ENCODE measurements around the gene CDKL1. TPM values are rescaled to one million over a fixed set of nuclear protein-coding genes. Genes with fewer than 3 reads are reported as not detected.

CDKL1 gene
- total RNA-seq, 2 experiments from 2014 or later = 2.4 to 2.8 TPM

GRCh38 chr14:50387548-50387947 is 9.1 kb downstream of the CDKL1 start:
- Histone ChIP-seq H3K9me3 (ENCODE audit: control insufficient read depth in 1 of 2, insufficient read depth in 1 of 2, low read length in 2 of 2) (no peaks in the 10 kb centered on the region), H3K4me1 (ENCODE audit: insufficient read depth, low read length) (no peaks in the 10 kb centered on the region), H3K27me3 (ENCODE audit: control insufficient read depth in 1 of 2, insufficient read depth in 2 of 2, low read length in 2 of 2) (no peaks in the 10 kb centered on the region), H3K27ac (ENCODE audit: low read depth in 1 of 2, low read length in 2 of 2) (no peak overlapping the region), H3K36me3 (ENCODE audit: insufficient read depth, low read length) (no peaks in the 10 kb centered on the region), H3K4me3 (ENCODE audit: low read length) (no peak overlapping the region)
- no peak for TF ChIP-seq CTCF (IDR thresholded peaks at IDR 0.05)
- Mint-ChIP-seq H3K36me3 (ENCODE audit: low read depth) (no peaks in the 10 kb centered on the region), H3K27me3 (no peaks in the 10 kb centered on the region), H3K4me1 (ENCODE audit: low read depth) (no peaks in the 10 kb centered on the region), H3K27ac (no peak overlapping the region), H3K4me3 (no peak overlapping the region), H3K9me3 (no peaks in the 10 kb centered on the region)
- CTCF ChIA-PET = no interaction called here
- POLR2A ChIA-PET = no interaction called here
- DNase-seq (no peak), ATAC-seq (ENCODE audit: poor library complexity) (no peak)
- intact Hi-C loops (cut with DNase I, micrococcal nuclease) = no loop called here

GRCh38 chr14:50383618-50384225 is 13.0 kb downstream of the CDKL1 start:
- H3K9me3 Mint-ChIP-seq = no peaks in the 10 kb centered on the region
- POLR2A ChIA-PET = no interaction called here
- Histone ChIP-seq H3K4me1 (ENCODE audit: insufficient read depth, low read length) (no peaks in the 10 kb centered on the region), H3K27ac (ENCODE audit: low read depth in 1 of 2, low read length in 2 of 2) (no peak overlapping the region), H3K9me3 (ENCODE audit: control insufficient read depth in 1 of 2, insufficient read depth in 1 of 2, low read length in 2 of 2) (no peaks in the 10 kb centered on the region), H3K4me3 (ENCODE audit: low read length) (no peak overlapping the region), H3K27me3 (ENCODE audit: control insufficient read depth in 1 of 2, insufficient read depth in 2 of 2, low read length in 2 of 2) (no peaks in the 10 kb centered on the region), H3K36me3 (ENCODE audit: insufficient read depth, low read length) (no peaks in the 10 kb centered on the region)
- DNase-seq = no peak
- H3K4me1 Mint-ChIP-seq (ENCODE audit: low read depth) = no peaks in the 10 kb centered on the region
- no peak for ATAC-seq (ENCODE audit: poor library complexity)
- CTCF ChIA-PET = no interaction called here
- H3K27me3 Mint-ChIP-seq = no peaks in the 10 kb centered on the region
- intact Hi-C loops (cut with DNase I, micrococcal nuclease) = no loop called here
- H3K4me3 Mint-ChIP-seq = no peak overlapping the region
- H3K27ac Mint-ChIP-seq = no peak overlapping the region
- no peaks in the 10 kb centered on the region for H3K36me3 Mint-ChIP-seq (ENCODE audit: low read depth)
- TF ChIP-seq CTCF (IDR thresholded peaks at IDR 0.05) = no peak

GRCh38 chr14:50381823-50382287 is 14.8 kb downstream of the CDKL1 start:
- TF ChIP-seq CTCF (IDR thresholded peaks at IDR 0.05) = no peak
- no peak overlapping the region for H3K27ac ChIP-seq (ENCODE audit: low read depth in 1 of 2, low read length in 2 of 2)
- Mint-ChIP-seq H3K27ac (no peak overlapping the region), H3K9me3 (no peaks in the 10 kb centered on the region), H3K4me1 (ENCODE audit: low read depth) (no peaks in the 10 kb centered on the region), H3K36me3 (ENCODE audit: low read depth) (no peaks in the 10 kb centered on the region), H3K4me3 (no peak overlapping the region), H3K27me3 (no peaks in the 10 kb centered on the region)
- H3K9me3 ChIP-seq (ENCODE audit: control insufficient read depth in 1 of 2, insufficient read depth in 1 of 2, low read length in 2 of 2) = no peaks in the 10 kb centered on the region
- intact Hi-C loops (cut with DNase I, micrococcal nuclease) = no loop called here
- H3K4me3 ChIP-seq (ENCODE audit: low read length) = no peak overlapping the region
- CTCF ChIA-PET = no interaction called here
- POLR2A ChIA-PET = no interaction called here
- H3K4me1 ChIP-seq (ENCODE audit: insufficient read depth, low read length) = no peaks in the 10 kb centered on the region
- no peak for ATAC-seq (ENCODE audit: poor library complexity)
- DNase-seq = no peak
- H3K36me3 ChIP-seq (ENCODE audit: insufficient read depth, low read length) = no peaks in the 10 kb centered on the region
- no peaks in the 10 kb centered on the region for H3K27me3 ChIP-seq (ENCODE audit: control insufficient read depth in 1 of 2, insufficient read depth in 2 of 2, low read length in 2 of 2)
